Activated naive CD4-positive, alpha-beta T cell treated with anti-CD3 and anti-CD28 coated beads for 36 hours (primary cell): ENCODE results near the gene MAP3K4. TPM values are rescaled to one million over a fixed set of nuclear protein-coding genes. Genes with fewer than 3 reads are reported as not detected.

Experiments used
- CTCF ChIA-PET: fragments of 350-600 bp; sonication (Branson Sonifier 250); formaldehyde crosslinking; loops from one replicate; lab custom pipeline; 2021; ENCODE audit warnings: antibody characterized with exemption; lab: Charles Lee
- DNase-seq: peaks from one replicate; pipeline ENCODE4 v3.0.0-alpha.2; 2020
- H3K27ac Mint-ChIP-seq: one replicate; pipeline ENCODE4 v1.8.0; 2021; ENCODE audit warnings: mild to moderate bottlenecking, mixed read lengths
- H3K27me3 Mint-ChIP-seq: one replicate; pipeline ENCODE4 v1.8.0; 2021; ENCODE audit warnings: low read depth, mixed read lengths
- H3K36me3 Mint-ChIP-seq: one replicate; pipeline ENCODE4 v1.8.0; 2021; ENCODE audit warnings: low read depth, mixed read lengths
- H3K4me1 Mint-ChIP-seq: one replicate; pipeline ENCODE4 v1.8.0; 2021; ENCODE audit warnings: low read depth, mixed read lengths
- H3K4me3 Mint-ChIP-seq: one replicate; pipeline ENCODE4 v1.8.0; 2021; ENCODE audit warnings: mild to moderate bottlenecking, moderate library complexity, mixed read lengths
- H3K9me3 Mint-ChIP-seq: one replicate; pipeline ENCODE4 v1.8.0; 2021; ENCODE audit warnings: mixed read lengths
- intact Hi-C: fragments of 100-400 bp; cut with micrococcal nuclease; formaldehyde crosslinking; loops from one replicate; pipeline ENCODE4 v1.15.1; 2023
- total RNA-seq, 2 experiments: library from RNA; stranded (reverse); gene quantifications; one replicate each; pipeline ENCODE4 v1.2.3, GENCODE V29; 2021

The MAP3K4 gene
- total RNA-seq, 2 experiments from 2014 or later, result 36.0 to 42.6 TPM

DNA sequence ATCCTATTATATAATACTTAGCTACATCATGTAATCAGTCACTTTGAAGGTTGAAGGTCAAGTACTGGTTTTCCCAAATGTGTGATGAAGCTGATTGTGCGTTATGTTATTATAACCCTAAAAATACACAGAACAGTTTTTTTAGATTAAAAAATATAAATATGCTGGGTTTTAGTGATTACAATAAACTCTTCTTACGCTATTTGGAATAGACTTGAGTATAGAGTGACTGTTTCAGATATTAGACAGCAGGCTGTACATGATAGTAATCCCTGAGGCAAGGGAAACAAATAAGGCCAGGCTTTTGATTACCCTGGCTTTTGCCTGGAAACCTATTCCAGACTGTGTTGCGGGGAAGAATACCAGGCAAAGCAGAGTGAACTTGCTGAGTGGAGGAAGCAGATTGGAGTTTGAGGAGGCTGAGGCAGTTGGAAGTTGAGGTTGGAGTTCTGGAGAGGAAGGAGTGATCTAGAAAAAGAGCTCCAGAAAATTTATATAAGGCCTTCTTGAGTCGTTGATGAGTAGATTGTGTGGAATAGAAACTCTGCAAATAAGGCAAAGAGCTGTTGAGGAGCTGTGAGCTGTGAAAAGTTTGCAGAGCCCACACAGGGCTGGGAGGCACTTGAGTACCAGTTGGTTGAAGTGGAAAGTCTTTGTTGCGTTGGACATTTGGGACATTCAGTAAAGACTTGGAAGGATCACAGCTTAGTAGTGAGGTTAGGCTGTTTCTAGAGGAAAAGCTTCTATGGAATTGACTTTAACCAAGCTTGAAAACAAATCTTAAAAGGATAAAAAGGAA, 26.4 kb downstream of the MAP3K4 start:
- H3K27ac Mint-ChIP-seq, result no peak overlapping the region
- peaks cover 13% of the 10 kb centered on the region for H3K36me3 Mint-ChIP-seq
- CTCF ChIA-PET, result no interaction called here
- no peak overlapping the region for H3K4me3 Mint-ChIP-seq
- intact Hi-C loops, result no loop called here
- DNase-seq, result no peak
- peaks cover 39% of the 10 kb centered on the region for H3K4me1 Mint-ChIP-seq
- peaks cover 4% of the 10 kb centered on the region for H3K9me3 Mint-ChIP-seq
- no peaks in the 10 kb centered on the region for H3K27me3 Mint-ChIP-seq

DNA sequence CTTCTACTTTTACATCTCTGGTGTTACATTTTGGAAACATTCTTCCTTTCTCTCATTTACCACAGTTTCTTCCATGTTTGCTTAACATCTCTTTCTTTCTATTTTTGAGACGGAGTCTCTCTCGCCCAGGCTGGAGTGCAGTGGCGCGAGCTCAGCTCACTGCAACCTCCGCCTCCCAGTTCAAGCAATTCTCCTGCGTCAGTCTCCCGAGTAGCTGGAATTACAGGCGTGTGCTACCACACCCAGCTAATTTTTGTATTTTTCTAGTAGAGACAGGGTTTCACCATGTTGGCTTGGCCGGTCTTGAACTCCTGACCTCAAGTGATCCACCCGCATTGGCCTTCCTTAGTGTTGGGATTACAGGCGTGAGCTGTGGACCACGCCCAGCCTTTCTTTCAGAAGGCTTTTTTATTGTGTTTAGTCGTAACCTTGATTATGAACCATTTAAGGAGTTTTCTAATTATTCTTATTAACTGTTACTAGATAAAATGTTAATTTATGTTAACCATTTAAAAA, 27.8 kb downstream of the MAP3K4 start:
- intact Hi-C loops, result no loop called here

DNA sequence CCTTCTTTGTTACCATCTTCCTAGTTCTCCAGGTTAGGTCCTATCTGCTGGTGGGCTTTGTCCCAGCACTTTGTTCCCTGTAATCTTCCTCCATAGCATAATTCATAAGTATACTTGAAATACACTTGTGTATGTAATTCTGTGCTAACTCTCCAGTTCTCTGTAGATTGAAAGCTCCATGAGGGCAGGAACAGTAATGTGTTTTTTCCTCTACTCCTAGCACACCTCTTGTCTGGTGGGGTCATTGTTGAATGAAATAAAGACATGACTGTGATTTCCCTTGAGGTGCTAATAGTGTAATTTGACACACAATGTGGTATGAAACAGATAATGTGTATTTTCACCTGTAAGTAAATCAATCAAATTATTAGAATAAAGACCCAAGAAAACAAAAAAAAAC, 30.0 kb downstream of the MAP3K4 start:
- H3K36me3 Mint-ChIP-seq, result peaks cover 23% of the 10 kb centered on the region
- H3K4me1 Mint-ChIP-seq, result peaks cover 24% of the 10 kb centered on the region
- H3K4me3 Mint-ChIP-seq, result no peak overlapping the region
- H3K9me3 Mint-ChIP-seq, result peaks cover 4% of the 10 kb centered on the region
- no peak overlapping the region for H3K27ac Mint-ChIP-seq
- no peaks in the 10 kb centered on the region for H3K27me3 Mint-ChIP-seq
- CTCF ChIA-PET, result interaction anchor here (0.5 kb wide), 1 partner anchor 28 kb away, joined by 5 read pairs; no protein-coding TSS in a partner anchor
- DNase-seq, result no peak
- intact Hi-C loops, result no loop called here

More for the DNA sequence above, 27.8 kb downstream of the MAP3K4 start:
- DNase-seq, result no peak
- CTCF ChIA-PET, result no interaction called here
- Mint-ChIP-seq H3K27me3 (no peaks in the 10 kb centered on the region), H3K4me3 (no peak overlapping the region), H3K9me3 (peaks cover 4% of the 10 kb centered on the region), H3K4me1 (peaks cover 30% of the 10 kb centered on the region), H3K36me3 (peaks cover 14% of the 10 kb centered on the region), H3K27ac (no peak overlapping the region)

DNA sequence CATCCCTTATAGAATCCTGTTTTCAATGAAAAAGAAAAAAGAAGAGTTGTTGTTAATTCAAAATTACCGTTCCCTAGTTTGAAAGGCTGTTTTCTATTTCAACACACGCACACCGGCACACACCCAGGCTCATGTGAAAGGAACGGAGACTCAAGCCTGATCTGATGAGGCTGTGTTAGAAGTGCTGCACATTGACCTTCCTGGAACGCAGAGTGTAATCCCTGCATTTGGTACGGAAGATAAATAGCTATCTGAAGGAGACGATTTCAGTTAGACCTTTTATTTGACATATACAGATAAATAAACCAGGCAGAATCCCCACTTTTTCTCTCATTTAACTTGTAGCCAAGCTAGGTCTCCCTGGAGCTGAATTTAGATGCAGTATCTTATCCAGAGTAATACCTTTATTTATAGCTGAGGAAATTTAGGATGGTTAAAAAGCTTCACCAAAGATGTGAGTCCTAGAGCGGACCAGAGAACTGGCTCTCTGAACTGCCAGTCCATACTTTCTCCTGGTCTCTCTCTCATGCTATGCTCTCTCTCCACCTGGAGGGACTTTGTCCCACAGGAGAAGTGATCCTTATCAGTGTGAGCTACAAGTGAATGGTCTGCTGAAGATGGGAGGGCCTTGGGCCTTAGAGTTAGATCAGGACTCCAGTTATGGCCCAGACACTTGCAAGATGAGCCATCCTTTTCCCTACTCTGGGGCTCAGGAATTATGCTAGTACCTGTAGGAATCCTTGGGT, 30.6 kb downstream of the MAP3K4 start:
- CTCF ChIA-PET, result interaction anchor here (0.6 kb wide), 1 partner anchor 96 kb away, joined by 3 read pairs; no protein-coding TSS in a partner anchor
- Mint-ChIP-seq H3K9me3 (peaks cover 4% of the 10 kb centered on the region), H3K36me3 (peaks cover 23% of the 10 kb centered on the region), H3K27ac (no peak overlapping the region), H3K4me1 (peaks cover 23% of the 10 kb centered on the region), H3K4me3 (no peak overlapping the region), H3K27me3 (no peaks in the 10 kb centered on the region)
- DNase-seq, result no peak
- intact Hi-C loops, result no loop called here

DNA sequence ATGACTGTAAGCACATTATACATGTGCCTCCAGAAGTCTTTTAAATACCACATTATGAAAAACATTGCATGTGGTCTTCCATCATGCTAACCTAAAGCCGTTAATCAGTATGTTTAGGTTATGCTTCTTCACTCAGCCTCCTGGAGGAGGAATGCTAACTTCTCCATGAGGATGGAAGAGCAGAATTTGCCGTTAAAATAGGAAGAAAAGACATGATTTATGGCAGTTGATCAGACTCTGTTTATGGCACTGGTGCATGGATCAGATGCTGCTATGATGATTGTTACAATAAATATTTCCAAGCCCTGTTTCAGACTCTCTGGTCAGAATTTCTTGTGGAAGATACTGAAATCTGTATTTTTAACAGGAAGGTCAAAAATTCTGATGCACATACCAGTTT, 31.7 kb downstream of the MAP3K4 start:
- no peak overlapping the region for H3K4me3 Mint-ChIP-seq
- H3K36me3 Mint-ChIP-seq, result peaks cover 25% of the 10 kb centered on the region
- CTCF ChIA-PET, result no interaction called here
- no peak overlapping the region for H3K27ac Mint-ChIP-seq
- no peaks in the 10 kb centered on the region for H3K27me3 Mint-ChIP-seq
- H3K9me3 Mint-ChIP-seq, result peaks cover 4% of the 10 kb centered on the region
- DNase-seq, result no peak
- peaks cover 21% of the 10 kb centered on the region for H3K4me1 Mint-ChIP-seq
- intact Hi-C loops, result no loop called here

DNA sequence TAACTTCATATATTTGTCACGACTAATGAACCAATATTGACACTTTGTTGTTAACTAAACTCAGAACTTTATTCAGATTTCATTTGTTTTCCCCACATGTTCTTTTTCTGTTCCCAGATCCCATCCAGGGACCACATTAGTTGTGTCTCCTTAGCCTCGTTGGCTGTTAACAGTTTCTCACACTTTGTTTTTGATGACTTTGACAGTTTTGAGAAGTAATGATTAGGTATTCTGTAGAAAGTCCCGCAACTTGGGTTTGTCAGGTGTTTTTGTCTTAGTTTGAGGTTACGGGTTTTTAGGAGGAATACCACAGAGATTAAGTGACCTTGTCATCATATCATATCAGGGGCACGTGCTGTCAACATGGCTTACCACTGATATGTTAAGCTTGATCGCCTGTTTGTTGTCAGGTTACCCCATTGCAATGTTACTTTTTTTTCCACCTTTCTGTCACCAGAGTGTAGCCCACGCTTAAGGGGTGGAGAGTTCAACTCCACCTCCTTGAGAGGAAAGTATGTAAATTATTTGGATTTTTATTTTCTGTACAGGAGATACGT, 32.9 kb downstream of the MAP3K4 start:
- Mint-ChIP-seq H3K9me3 (peaks cover 4% of the 10 kb centered on the region), H3K36me3 (peaks cover 25% of the 10 kb centered on the region), H3K27me3 (no peaks in the 10 kb centered on the region), H3K27ac (no peak overlapping the region), H3K4me3 (no peak overlapping the region), H3K4me1 (peaks cover 20% of the 10 kb centered on the region)
- CTCF ChIA-PET, result interaction anchor here (0.6 kb wide), 1 partner anchor 24 kb away, joined by 3 read pairs; no protein-coding TSS in a partner anchor
- no peak for DNase-seq
- intact Hi-C loops, result no loop called here

DNA sequence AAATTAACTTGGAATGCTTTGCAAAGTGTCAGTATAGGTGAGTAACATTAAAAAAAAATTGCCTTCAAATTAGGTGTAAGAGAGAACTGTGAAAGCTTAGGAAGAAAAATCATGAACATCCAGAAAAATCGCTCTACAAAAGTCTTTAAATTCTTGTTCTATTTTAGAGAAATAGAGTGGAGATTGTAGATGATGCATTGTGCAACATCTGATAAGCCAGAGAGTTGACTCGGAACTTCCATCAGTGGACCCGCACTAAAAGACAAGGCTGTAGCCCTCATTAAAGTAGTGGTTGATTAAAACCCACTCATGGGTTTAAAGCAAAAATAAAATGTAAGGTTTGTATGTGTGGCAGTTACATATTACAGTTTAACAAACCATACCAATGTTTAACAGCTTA, 35.8 kb downstream of the MAP3K4 start:
- intact Hi-C loops, result no loop called here
- Mint-ChIP-seq H3K27me3 (no peaks in the 10 kb centered on the region), H3K36me3 (peaks cover 20% of the 10 kb centered on the region), H3K9me3 (no peaks in the 10 kb centered on the region), H3K4me3 (no peak overlapping the region), H3K27ac (no peak overlapping the region), H3K4me1 (peaks cover 31% of the 10 kb centered on the region)
- CTCF ChIA-PET, result no interaction called here
- DNase-seq, result no peak

DNA sequence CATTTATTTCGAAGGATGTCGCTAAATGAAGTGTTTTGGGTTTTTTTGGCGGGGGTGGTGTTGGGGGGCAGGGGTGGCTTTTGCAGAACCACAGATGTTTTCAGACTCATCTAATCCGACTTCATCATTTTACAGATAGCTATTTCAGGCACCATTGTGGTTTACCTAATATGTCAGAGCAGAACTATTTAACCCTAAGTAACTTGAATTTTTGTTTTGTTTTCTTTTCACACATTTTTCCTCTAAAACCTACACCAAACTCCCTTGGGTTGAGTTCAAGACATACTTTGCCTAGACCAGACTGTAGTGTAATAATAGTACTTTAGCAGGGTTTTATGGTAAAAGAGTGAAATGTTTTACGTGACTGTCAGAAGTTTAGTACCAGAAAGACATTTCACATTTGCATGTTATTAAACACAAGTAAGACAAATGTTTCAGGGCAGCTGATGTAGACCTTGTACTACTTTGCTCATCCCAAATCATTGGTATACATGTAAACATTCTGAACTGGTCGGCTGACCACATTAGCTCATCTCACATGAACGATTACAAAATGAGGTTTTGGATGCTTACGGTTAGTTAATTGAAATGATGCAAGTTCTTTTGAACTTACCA, 37.7 kb downstream of the MAP3K4 start:
- H3K27ac Mint-ChIP-seq, result no peak overlapping the region

DNA sequence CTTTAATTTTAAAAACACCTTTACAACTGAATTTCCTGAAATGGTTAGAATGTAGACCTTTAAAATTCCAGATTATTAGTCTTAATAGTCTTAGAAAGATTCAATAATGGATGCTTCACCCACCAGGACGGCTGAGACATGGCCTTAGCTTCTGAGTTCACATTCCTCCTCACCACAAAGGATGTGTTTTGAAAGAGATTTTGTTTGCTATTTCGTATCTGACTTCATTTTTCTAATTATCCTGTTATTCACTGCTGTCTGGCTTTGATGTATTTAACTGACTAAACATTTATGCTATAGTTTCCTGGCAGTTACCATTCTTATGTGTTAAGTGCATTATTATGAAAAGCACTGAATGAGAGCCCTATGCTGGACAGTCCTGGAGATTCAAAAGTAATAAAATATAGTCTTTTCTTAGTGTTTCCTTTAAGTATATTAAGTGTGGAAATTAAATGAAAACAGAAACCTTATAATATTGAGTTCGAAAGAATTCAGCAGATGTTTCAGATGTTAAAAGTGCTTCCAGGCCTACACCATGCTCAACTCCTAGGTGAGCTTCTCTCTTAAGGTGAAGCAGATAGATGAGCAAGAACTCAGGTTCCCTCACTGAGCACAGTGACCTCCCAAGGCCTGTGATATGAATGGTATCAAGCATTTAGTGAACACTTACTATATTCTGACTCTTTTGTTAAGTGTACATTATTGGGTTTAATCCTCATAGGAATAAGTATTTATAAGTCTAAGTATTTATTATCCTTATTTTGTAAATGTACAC, 40.3 kb downstream of the MAP3K4 start:
- Mint-ChIP-seq H3K4me1 (peaks cover 32% of the 10 kb centered on the region), H3K9me3 (no peaks in the 10 kb centered on the region), H3K27ac (no peak overlapping the region), H3K36me3 (peaks cover 13% of the 10 kb centered on the region), H3K27me3 (no peaks in the 10 kb centered on the region), H3K4me3 (no peak overlapping the region)
- DNase-seq, result no peak
- CTCF ChIA-PET, result no interaction called here
- intact Hi-C loops, result no loop called here

More for the DNA sequence above, 37.7 kb downstream of the MAP3K4 start:
- H3K9me3 Mint-ChIP-seq, result no peaks in the 10 kb centered on the region
- peaks cover 31% of the 10 kb centered on the region for H3K4me1 Mint-ChIP-seq
- no peak for DNase-seq
- H3K27me3 Mint-ChIP-seq, result no peaks in the 10 kb centered on the region
- peaks cover 24% of the 10 kb centered on the region for H3K36me3 Mint-ChIP-seq
- intact Hi-C loops, result no loop called here
- CTCF ChIA-PET, result no interaction called here
- no peak overlapping the region for H3K4me3 Mint-ChIP-seq

DNA sequence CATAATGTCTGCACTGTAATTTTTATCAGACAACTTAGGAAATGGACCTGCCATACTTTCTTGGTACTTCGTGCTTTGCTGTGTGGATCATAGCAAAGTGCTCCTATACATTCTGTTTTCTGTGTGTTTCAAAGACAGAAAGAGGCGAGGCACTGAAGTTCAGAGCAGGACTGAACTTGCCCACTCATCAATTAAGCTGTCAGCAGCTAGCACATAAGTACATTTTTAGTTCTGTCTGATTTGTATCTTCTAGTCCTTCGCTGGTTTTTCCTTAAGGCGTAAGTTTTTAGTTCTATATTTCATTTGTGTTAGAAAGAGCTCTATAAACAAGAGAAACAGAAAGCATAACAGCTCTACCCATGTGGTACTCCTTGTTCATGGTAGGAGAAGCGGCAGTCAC, 42.1 kb downstream of the MAP3K4 start:
- peaks cover 34% of the 10 kb centered on the region for H3K4me1 Mint-ChIP-seq
- H3K4me3 Mint-ChIP-seq, result no peak overlapping the region
- intact Hi-C loops, result no loop called here
- no peaks in the 10 kb centered on the region for H3K9me3 Mint-ChIP-seq
- peaks cover 22% of the 10 kb centered on the region for H3K36me3 Mint-ChIP-seq
- no peak overlapping the region for H3K27ac Mint-ChIP-seq
- no peak for DNase-seq
- CTCF ChIA-PET, result no interaction called here
- H3K27me3 Mint-ChIP-seq, result no peaks in the 10 kb centered on the region

DNA sequence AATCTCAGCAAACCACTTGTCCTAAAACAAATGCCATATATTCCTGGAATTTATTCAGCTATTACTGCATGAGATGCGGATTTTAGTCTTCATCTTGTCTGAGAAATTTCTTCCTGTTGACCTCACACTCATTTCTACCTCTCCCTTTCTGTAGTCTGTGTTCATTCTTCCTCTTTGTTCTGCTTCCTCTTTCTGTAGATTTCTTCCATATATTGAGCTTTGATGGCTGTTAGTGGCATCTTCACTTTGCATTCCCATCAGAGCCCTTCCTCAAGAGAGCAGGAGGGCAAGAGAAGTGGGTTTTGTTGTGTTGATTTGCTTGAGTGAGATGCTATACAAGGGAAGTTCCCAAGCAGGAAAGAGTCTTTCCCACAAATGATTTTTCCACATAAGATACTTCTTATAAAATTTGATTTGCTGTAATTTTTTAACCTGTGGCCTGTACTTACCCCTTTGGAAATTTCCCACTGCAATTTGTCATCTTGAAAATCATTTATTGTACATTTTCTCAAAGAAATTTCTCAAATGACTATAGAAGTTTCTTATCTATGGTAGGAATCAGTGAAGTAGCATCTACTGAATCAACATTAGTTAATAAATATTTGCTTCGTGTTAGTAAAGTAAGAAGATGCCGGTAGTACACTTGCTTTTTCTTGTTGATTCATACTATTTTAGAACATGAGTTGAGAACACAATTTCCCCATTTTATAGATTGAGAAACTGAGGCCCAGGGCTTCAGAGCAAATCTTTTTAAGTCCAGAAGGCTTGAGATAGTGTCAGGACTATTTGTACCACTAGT, 43.8 kb downstream of the MAP3K4 start:
- CTCF ChIA-PET, result no interaction called here
- H3K36me3 Mint-ChIP-seq, result peaks cover 27% of the 10 kb centered on the region
- no peak for DNase-seq
- H3K4me3 Mint-ChIP-seq, result no peak overlapping the region
- no peak overlapping the region for H3K27ac Mint-ChIP-seq
- H3K9me3 Mint-ChIP-seq, result no peaks in the 10 kb centered on the region
- peaks cover 17% of the 10 kb centered on the region for H3K4me1 Mint-ChIP-seq
- H3K27me3 Mint-ChIP-seq, result no peaks in the 10 kb centered on the region
- intact Hi-C loops, result no loop called here
